ENCODE results near the gene ERP27.
A peak's percentile ranks its signal among the peaks of the same experiment; 100 is the strongest.

Gene ERP27

DNA sequence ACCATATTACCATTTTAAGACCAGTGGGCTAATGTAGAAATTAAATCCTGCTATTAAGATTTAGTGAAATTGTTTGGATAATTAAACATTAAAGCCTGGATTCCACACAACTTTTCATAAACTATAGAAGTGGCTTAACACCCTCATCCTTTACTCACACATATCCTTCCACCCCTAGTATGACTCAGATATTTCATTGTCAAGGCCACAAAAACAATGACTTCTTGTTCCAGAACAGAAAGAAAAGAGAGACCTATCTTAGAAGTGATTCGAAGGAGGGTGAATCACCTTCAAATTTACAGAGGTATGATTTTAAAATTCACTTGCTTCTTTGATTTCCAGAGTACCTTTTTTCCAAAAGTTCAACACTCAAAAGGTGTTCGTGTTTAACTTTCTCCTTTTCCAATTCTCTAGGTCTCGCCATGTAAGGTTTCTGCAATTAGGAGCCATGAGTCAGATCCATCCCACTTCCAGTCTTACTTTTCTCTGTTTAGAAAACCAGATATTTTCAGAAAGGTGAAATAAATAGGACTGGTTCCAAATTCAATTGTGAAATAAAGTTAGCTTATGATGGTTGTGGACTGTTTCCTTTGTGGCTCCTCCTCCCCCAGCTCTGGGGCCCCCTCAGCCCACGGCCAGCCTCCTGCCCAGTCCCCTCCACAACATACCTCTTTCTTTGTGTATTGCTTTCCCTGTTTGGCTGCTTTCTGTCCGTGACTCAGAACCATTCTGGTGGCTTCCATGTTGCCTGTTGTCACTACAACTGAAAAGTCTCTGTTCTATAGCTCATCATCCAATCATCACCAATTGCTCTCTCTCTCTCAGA, 28.0 kb downstream of the ERP27 start:
- no peaks in the 10 kb centered on the region for H3K27me3 ChIP-seq (ENCODE audit: control insufficient read depth in 1 of 2, insufficient read depth in 1 of 2, low read length in 2 of 2)
- H3K4ac ChIP-seq (ENCODE audit: low read depth in 1 of 2, low read length in 2 of 2), result no peak overlapping the region
- H3K4me2 ChIP-seq (ENCODE audit: low read length, poor library complexity, severe bottlenecking), result no peak overlapping the region
- H3K36me3 ChIP-seq (ENCODE audit: control insufficient read depth in 1 of 2, insufficient read depth in 2 of 2, low read depth in 1 of 2, low read length in 2 of 2), result no peaks in the 10 kb centered on the region
- no peak overlapping the region for H2AFZ ChIP-seq (ENCODE audit: low read depth, low read length)
- WGBS, result 78% methylated on average over 4 of the region's 5 CpGs
- no peak overlapping the region for H4K91ac ChIP-seq (ENCODE audit: low read length)
- no peak for DNase-seq
- H3K27ac ChIP-seq (ENCODE audit: low read length, poor library complexity, severe bottlenecking), result no peak overlapping the region
- H3K4me1 ChIP-seq (ENCODE audit: control insufficient read depth, insufficient read depth, low read depth, low read length), result peaks cover 3% of the 10 kb centered on the region
- no peak overlapping the region for H2BK120ac ChIP-seq (ENCODE audit: low read depth, low read length)
- no peak overlapping the region for H2BK12ac ChIP-seq (ENCODE audit: low read length in 2 of 2)
- no peak overlapping the region for H3K9ac ChIP-seq (ENCODE audit: low read length)
- no peak overlapping the region for H2BK5ac ChIP-seq (ENCODE audit: low read depth, low read length, poor library complexity, severe bottlenecking)
- no peaks in the 10 kb centered on the region for H3K79me1 ChIP-seq (replicated peaks; ENCODE audit: low read length, poor library complexity, severe bottlenecking)
- no peak overlapping the region for H3K14ac ChIP-seq (ENCODE audit: low read length in 2 of 2)
- H3K4me3 ChIP-seq (ENCODE audit: insufficient read depth in 1 of 2, low read depth in 1 of 2, low read length in 2 of 2), result no peak overlapping the region
- H3K9me3 ChIP-seq (ENCODE audit: control insufficient read depth, low read length), result no peaks in the 10 kb centered on the region
- peak overlapping the region; percentile 63 for H4K8ac ChIP-seq (ENCODE audit: low read length)
- no peak overlapping the region for H2AK5ac ChIP-seq (ENCODE audit: low read length, severe bottlenecking)
- H2BK15ac ChIP-seq (ENCODE audit: low read depth, poor library complexity, severe bottlenecking), result no peak overlapping the region
- H3K18ac ChIP-seq (ENCODE audit: low read depth in 1 of 2, low read length in 2 of 2), result no peak overlapping the region
- no peak overlapping the region for H3K23ac ChIP-seq (ENCODE audit: low read length in 2 of 2)

DNA sequence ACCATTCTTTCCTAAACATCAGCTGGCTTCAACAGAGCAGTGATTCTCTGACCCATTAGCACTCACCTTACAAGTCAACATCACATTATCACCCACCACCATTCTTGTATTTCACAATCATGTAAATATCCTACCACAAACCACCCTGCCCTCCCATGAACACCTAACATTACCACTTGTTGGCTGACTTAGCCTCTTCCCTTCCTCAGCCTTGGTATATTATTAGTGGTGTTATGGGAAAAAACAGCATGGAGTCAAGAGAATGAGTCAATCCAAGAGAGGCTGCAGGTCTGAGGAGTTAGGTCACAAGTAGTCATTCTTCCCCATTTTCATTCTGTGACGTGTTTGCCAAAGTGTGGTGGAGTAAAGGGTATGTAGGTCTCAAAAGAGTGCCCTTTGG, 30.4 kb downstream of the ERP27 start:
- Histone ChIP-seq H3K9ac (ENCODE audit: low read length) (no peak overlapping the region), H3K18ac (ENCODE audit: low read depth in 1 of 2, low read length in 2 of 2) (no peak overlapping the region), H3K4me2 (ENCODE audit: low read length, poor library complexity, severe bottlenecking) (no peak overlapping the region), H2BK15ac (ENCODE audit: low read depth, poor library complexity, severe bottlenecking) (no peak overlapping the region), H3K27ac (ENCODE audit: low read length, poor library complexity, severe bottlenecking) (no peak overlapping the region), H2AK5ac (ENCODE audit: low read length, severe bottlenecking) (no peak overlapping the region), H3K9me3 (ENCODE audit: control insufficient read depth, low read length) (no peaks in the 10 kb centered on the region), H3K14ac (ENCODE audit: low read length in 2 of 2) (no peak overlapping the region), H3K27me3 (ENCODE audit: control insufficient read depth in 1 of 2, insufficient read depth in 1 of 2, low read length in 2 of 2) (no peaks in the 10 kb centered on the region), H3K4ac (ENCODE audit: low read depth in 1 of 2, low read length in 2 of 2) (no peak overlapping the region), H3K36me3 (ENCODE audit: control insufficient read depth in 1 of 2, insufficient read depth in 2 of 2, low read depth in 1 of 2, low read length in 2 of 2) (no peaks in the 10 kb centered on the region), H2BK120ac (ENCODE audit: low read depth, low read length) (no peak overlapping the region), H3K23ac (ENCODE audit: low read length in 2 of 2) (no peak overlapping the region), H3K79me1 (replicated peaks; ENCODE audit: low read length, poor library complexity, severe bottlenecking) (no peaks in the 10 kb centered on the region), H2BK5ac (ENCODE audit: low read depth, low read length, poor library complexity, severe bottlenecking) (no peak overlapping the region), H3K4me1 (ENCODE audit: control insufficient read depth, insufficient read depth, low read depth, low read length) (no peaks in the 10 kb centered on the region), H4K91ac (ENCODE audit: low read length) (no peak overlapping the region), H4K8ac (ENCODE audit: low read length) (no peak overlapping the region), H2BK12ac (ENCODE audit: low read length in 2 of 2) (no peak overlapping the region), H2AFZ (ENCODE audit: low read depth, low read length) (no peak overlapping the region), H3K4me3 (ENCODE audit: insufficient read depth in 1 of 2, low read depth in 1 of 2, low read length in 2 of 2) (no peak overlapping the region)
- WGBS, result 73% methylated on average over 1 of the region's 1 CpG
- no peak for DNase-seq

DNA sequence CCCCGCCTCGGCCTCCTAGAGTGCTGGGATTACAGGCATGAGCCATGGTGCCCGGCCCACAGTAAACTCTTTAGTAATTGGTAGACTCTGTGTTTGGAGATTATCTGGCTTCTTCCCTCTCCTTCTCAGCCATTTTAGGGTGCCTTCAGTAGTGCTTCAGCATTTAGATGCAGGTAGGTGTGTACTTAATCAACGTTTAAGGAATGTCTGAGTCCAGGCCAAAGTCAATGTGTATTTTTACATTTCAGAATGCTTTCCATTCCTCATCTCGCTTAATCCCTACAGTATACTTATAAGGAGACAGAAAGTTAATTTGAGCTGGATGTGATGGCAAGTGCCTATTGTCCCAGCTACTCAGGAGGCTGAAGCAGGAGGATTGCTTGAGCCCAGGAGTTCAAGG, 32.2 kb downstream of the ERP27 start:
- no peak overlapping the region for H2BK120ac ChIP-seq (ENCODE audit: low read depth, low read length)
- H3K4me2 ChIP-seq (ENCODE audit: low read length, poor library complexity, severe bottlenecking), result no peak overlapping the region
- H3K79me1 ChIP-seq (replicated peaks; ENCODE audit: low read length, poor library complexity, severe bottlenecking), result no peaks in the 10 kb centered on the region
- H3K9ac ChIP-seq (ENCODE audit: low read length), result no peak overlapping the region
- no peak overlapping the region for H3K4me3 ChIP-seq (ENCODE audit: insufficient read depth in 1 of 2, low read depth in 1 of 2, low read length in 2 of 2)
- no peak overlapping the region for H2AK5ac ChIP-seq (ENCODE audit: low read length, severe bottlenecking)
- H2BK5ac ChIP-seq (ENCODE audit: low read depth, low read length, poor library complexity, severe bottlenecking), result no peak overlapping the region
- no peaks in the 10 kb centered on the region for H3K4me1 ChIP-seq (ENCODE audit: control insufficient read depth, insufficient read depth, low read depth, low read length)
- H3K14ac ChIP-seq (ENCODE audit: low read length in 2 of 2), result no peak overlapping the region
- H3K27ac ChIP-seq (ENCODE audit: low read length, poor library complexity, severe bottlenecking), result no peak overlapping the region
- DNase-seq, result no peak
- H3K36me3 ChIP-seq (ENCODE audit: control insufficient read depth in 1 of 2, insufficient read depth in 2 of 2, low read depth in 1 of 2, low read length in 2 of 2), result no peaks in the 10 kb centered on the region
- H3K23ac ChIP-seq (ENCODE audit: low read length in 2 of 2), result no peak overlapping the region
- 92% methylated on average over 2 of the region's 5 CpGs for WGBS
- H3K18ac ChIP-seq (ENCODE audit: low read depth in 1 of 2, low read length in 2 of 2), result no peak overlapping the region
- no peak overlapping the region for H3K4ac ChIP-seq (ENCODE audit: low read depth in 1 of 2, low read length in 2 of 2)
- no peaks in the 10 kb centered on the region for H3K27me3 ChIP-seq (ENCODE audit: control insufficient read depth in 1 of 2, insufficient read depth in 1 of 2, low read length in 2 of 2)
- no peak overlapping the region for H4K8ac ChIP-seq (ENCODE audit: low read length)
- H2AFZ ChIP-seq (ENCODE audit: low read depth, low read length), result no peak overlapping the region
- no peak overlapping the region for H4K91ac ChIP-seq (ENCODE audit: low read length)
- H2BK15ac ChIP-seq (ENCODE audit: low read depth, poor library complexity, severe bottlenecking), result no peak overlapping the region
- H3K9me3 ChIP-seq (ENCODE audit: control insufficient read depth, low read length), result no peaks in the 10 kb centered on the region
- H2BK12ac ChIP-seq (ENCODE audit: low read length in 2 of 2), result no peak overlapping the region

DNA sequence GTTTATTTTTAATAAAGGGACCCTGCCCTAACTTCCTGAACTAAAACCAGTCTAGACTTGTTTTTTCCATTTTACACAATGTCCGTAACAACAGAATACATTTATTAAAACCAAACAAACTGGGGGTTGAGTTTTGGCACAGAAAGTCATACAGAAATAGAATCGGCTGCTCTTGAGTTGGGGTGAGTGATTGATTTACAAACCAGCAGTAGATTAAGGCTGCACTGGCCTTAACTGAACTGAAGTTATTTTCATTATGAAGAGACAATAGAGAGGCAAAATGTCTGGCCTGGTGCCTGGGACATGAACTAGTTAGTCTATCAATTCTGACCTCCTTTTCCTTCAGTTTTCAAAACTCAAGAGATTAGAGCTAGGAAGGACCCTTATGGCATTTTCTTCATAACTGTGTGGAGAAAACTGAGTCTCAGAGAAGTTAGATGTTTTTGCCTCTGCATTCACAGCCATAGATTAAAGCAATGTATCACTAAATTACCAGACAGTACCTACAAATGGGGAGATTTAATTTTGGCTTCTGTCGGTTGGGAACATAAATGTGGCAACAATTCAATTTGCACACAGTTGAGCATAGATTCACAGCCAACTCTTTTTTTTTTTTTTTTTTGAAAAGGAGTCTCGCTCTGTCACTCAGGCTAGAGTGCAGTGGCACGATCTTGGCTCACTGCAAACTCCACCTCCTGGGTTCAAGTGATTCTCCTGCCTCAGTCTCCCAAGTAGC, 32.9 kb downstream of the ERP27 start:
- Histone ChIP-seq H2BK12ac (ENCODE audit: low read length in 2 of 2) (no peak overlapping the region), H3K4me2 (ENCODE audit: low read length, poor library complexity, severe bottlenecking) (no peak overlapping the region), H3K27me3 (ENCODE audit: control insufficient read depth in 1 of 2, insufficient read depth in 1 of 2, low read length in 2 of 2) (no peaks in the 10 kb centered on the region), H3K4ac (ENCODE audit: low read depth in 1 of 2, low read length in 2 of 2) (no peak overlapping the region), H2BK120ac (ENCODE audit: low read depth, low read length) (no peak overlapping the region), H2BK5ac (ENCODE audit: low read depth, low read length, poor library complexity, severe bottlenecking) (no peak overlapping the region), H4K8ac (ENCODE audit: low read length) (no peak overlapping the region), H2BK15ac (ENCODE audit: low read depth, poor library complexity, severe bottlenecking) (no peak overlapping the region), H3K18ac (ENCODE audit: low read depth in 1 of 2, low read length in 2 of 2) (no peak overlapping the region), H3K4me3 (ENCODE audit: insufficient read depth in 1 of 2, low read depth in 1 of 2, low read length in 2 of 2) (no peak overlapping the region), H3K4me1 (ENCODE audit: control insufficient read depth, insufficient read depth, low read depth, low read length) (no peaks in the 10 kb centered on the region), H3K27ac (ENCODE audit: low read length, poor library complexity, severe bottlenecking) (no peak overlapping the region), H3K9ac (ENCODE audit: low read length) (no peak overlapping the region), H3K23ac (ENCODE audit: low read length in 2 of 2) (no peak overlapping the region), H2AK5ac (ENCODE audit: low read length, severe bottlenecking) (no peak overlapping the region), H3K36me3 (ENCODE audit: control insufficient read depth in 1 of 2, insufficient read depth in 2 of 2, low read depth in 1 of 2, low read length in 2 of 2) (no peaks in the 10 kb centered on the region), H2AFZ (ENCODE audit: low read depth, low read length) (no peak overlapping the region), H3K14ac (ENCODE audit: low read length in 2 of 2) (no peak overlapping the region), H3K9me3 (ENCODE audit: control insufficient read depth, low read length) (no peaks in the 10 kb centered on the region), H4K91ac (ENCODE audit: low read length) (no peak overlapping the region), H3K79me1 (replicated peaks; ENCODE audit: low read length, poor library complexity, severe bottlenecking) (no peaks in the 10 kb centered on the region)
- 94% methylated on average over 4 of the region's 5 CpGs for WGBS
- DNase-seq, result no peak

Data from mesenchymal stem cell (in vitro differentiated cells and primary cell).